IPS-15b (cell line): ENCODE results near the gene HNRNPL.

ENCODE experiments used
- H3K27me3 ChIP-seq: one replicate; pipeline ENCODE4 v1.6.1; 2013; ENCODE audit warnings: low read length; ENCODE audit not compliant: control insufficient read depth, insufficient read depth
- H3K36me3 ChIP-seq: one replicate; pipeline ENCODE4 v1.6.1; 2013; ENCODE audit warnings: low read length; ENCODE audit not compliant: control insufficient read depth, insufficient read depth
- H3K4me1 ChIP-seq: one replicate; pipeline ENCODE4 v1.6.1; 2013; ENCODE audit warnings: mild to moderate bottlenecking, low read length; ENCODE audit not compliant: control insufficient read depth, insufficient read depth
- H3K4me3 ChIP-seq: one replicate; pipeline ENCODE4 v1.5.1; 2013; ENCODE audit warnings: low read depth, low read length
- H3K9ac ChIP-seq: one replicate; pipeline ENCODE4 v1.6.1; 2013; ENCODE audit warnings: low read depth, mild to moderate bottlenecking, low read length
- H3K9me3 ChIP-seq: one replicate; pipeline ENCODE4 v1.6.1; 2013; ENCODE audit warnings: mild to moderate bottlenecking, low read length; ENCODE audit not compliant: control insufficient read depth, insufficient read depth

Gene HNRNPL

GRCh38 chr19:38786572-38787265 is 63.1 kb downstream of the HNRNPL start:
- no peak overlapping the region for H3K4me3 ChIP-seq
- H3K4me1 ChIP-seq = no peaks in the 10 kb centered on the region
- no peaks in the 10 kb centered on the region for H3K36me3 ChIP-seq
- no peaks in the 10 kb centered on the region for H3K27me3 ChIP-seq
- no peaks in the 10 kb centered on the region for H3K9me3 ChIP-seq
- no peak overlapping the region for H3K9ac ChIP-seq
